AG10803 (cell line): ENCODE measurements around the gene ATG4A.

Experiments used
- DNase-seq: peaks from one replicate; pipeline ENCODE4 v3.0.0; 2010; ENCODE audit warnings: low read depth
- H3K4me3 ChIP-seq: 2 replicates; pipeline ENCODE4 v1.5.1; 2011; ENCODE audit warnings: mild to moderate bottlenecking, low read length, control low read depth
- CTCF ChIP-seq: conservative IDR thresholded peaks from 2 replicates; pipeline ENCODE4 v1.5.1; 2011; ENCODE audit warnings: mild to moderate bottlenecking, low read length, control low read depth, inconsistent platforms

Gene ATG4A

GRCh38 chrX:108064613-108065012, 27.0 kb upstream of the ATG4A start:
- DNase-seq, result no peak
- TF ChIP-seq CTCF, result no peak
- no peak overlapping the region for H3K4me3 ChIP-seq

GRCh38 chrX:108068121-108068520, 23.5 kb upstream of the ATG4A start:
- DNase-seq, result no peak
- H3K4me3 ChIP-seq, result no peak overlapping the region
- no peak for TF ChIP-seq CTCF

GRCh38 chrX:108070891-108071290, 20.7 kb upstream of the ATG4A start:
- no peak for TF ChIP-seq CTCF
- H3K4me3 ChIP-seq, result no peak overlapping the region
- DNase-seq, result peak; percentile 27

GRCh38 chrX:108071578-108071977, 20.0 kb upstream of the ATG4A start:
- H3K4me3 ChIP-seq, result no peak overlapping the region
- no peak for TF ChIP-seq CTCF
- no peak for DNase-seq

- H3K4me3 ChIP-seq, result no peak overlapping the region
- TF ChIP-seq CTCF, result no peak
- no peak for DNase-seq
Observed at GRCh38 chrX:108072746-108073145, 18.8 kb upstream of the ATG4A start.

- no peak overlapping the region for H3K4me3 ChIP-seq
- no peak for DNase-seq
- no peak for TF ChIP-seq CTCF
Observed at GRCh38 chrX:108081110-108081509, 10.5 kb upstream of the ATG4A start.

- TF ChIP-seq CTCF, result no peak
Observed at GRCh38 chrX:108087792-108088191, 3.8 kb upstream of the ATG4A start.

More at GRCh38 chrX:108087792-108088191, 3.8 kb upstream of the ATG4A start:
- no peak for DNase-seq
- H3K4me3 ChIP-seq, result no peak overlapping the region
